GM20000 (cell line): Measurements from ENCODE around the gene ALDH5A1.
A peak's percentile ranks its signal among the peaks of the same experiment; 100 is the strongest.

ENCODE experiments used
- DNase-seq: peaks from one replicate; pipeline ENCODE4 v3.0.0; 2012; ENCODE audit warnings: low spot score
- CTCF ChIP-seq: IDR thresholded peaks from 2 replicates; pipeline ENCODE4 v1.5.1; 2012; ENCODE audit warnings: mild to moderate bottlenecking, control low read depth; ENCODE audit errors: extremely low read depth, missing control alignments

Gene ALDH5A1

GRCh38 chr6:24539416-24539815 lies 44.6 kb downstream of the ALDH5A1 start:
- no peak for DNase-seq

GRCh38 chr6:24540197-24540596 lies 45.4 kb downstream of the ALDH5A1 start:
- DNase-seq, result no peak
- no peak for TF ChIP-seq CTCF

More at GRCh38 chr6:24539416-24539815, 44.6 kb downstream of the ALDH5A1 start:
- TF ChIP-seq CTCF, result no peak

GRCh38 chr6:24543683-24544082 lies 48.9 kb downstream of the ALDH5A1 start:
- no peak for TF ChIP-seq CTCF

GRCh38 chr6:24545183-24545582 lies 50.4 kb downstream of the ALDH5A1 start:
- TF ChIP-seq CTCF, result no peak
- no peak for DNase-seq

More at GRCh38 chr6:24543683-24544082, 48.9 kb downstream of the ALDH5A1 start:
- no peak for DNase-seq

GRCh38 chr6:24545691-24546090 lies 50.9 kb downstream of the ALDH5A1 start:
- no peak for TF ChIP-seq CTCF
- no peak for DNase-seq

- no peak for DNase-seq
- no peak for TF ChIP-seq CTCF
These were observed 51.7 kb downstream of the ALDH5A1 start for GRCh38 chr6:24546439-24546838.

GRCh38 chr6:24547243-24547642 lies 52.5 kb downstream of the ALDH5A1 start:
- TF ChIP-seq CTCF, result no peak
- DNase-seq, result peak; percentile 23

- no peak for DNase-seq
These were observed 54.4 kb downstream of the ALDH5A1 start for GRCh38 chr6:24549158-24549557.

More at GRCh38 chr6:24549158-24549557, 54.4 kb downstream of the ALDH5A1 start:
- TF ChIP-seq CTCF, result no peak
